Measurements from ENCODE around the gene OTUB2.

The OTUB2 gene

GRCh38 chr14:94052199-94052598, 26.1 kb downstream of the OTUB2 start:
- in situ Hi-C loops (cut with HindIII; ENCODE audit: low sequenced_read_pairs), result no loop called here
- H3K4me3 ChIP-seq (ENCODE audit: low read depth, low read length), result no peak overlapping the region
- TF ChIP-seq, protein P1, sequence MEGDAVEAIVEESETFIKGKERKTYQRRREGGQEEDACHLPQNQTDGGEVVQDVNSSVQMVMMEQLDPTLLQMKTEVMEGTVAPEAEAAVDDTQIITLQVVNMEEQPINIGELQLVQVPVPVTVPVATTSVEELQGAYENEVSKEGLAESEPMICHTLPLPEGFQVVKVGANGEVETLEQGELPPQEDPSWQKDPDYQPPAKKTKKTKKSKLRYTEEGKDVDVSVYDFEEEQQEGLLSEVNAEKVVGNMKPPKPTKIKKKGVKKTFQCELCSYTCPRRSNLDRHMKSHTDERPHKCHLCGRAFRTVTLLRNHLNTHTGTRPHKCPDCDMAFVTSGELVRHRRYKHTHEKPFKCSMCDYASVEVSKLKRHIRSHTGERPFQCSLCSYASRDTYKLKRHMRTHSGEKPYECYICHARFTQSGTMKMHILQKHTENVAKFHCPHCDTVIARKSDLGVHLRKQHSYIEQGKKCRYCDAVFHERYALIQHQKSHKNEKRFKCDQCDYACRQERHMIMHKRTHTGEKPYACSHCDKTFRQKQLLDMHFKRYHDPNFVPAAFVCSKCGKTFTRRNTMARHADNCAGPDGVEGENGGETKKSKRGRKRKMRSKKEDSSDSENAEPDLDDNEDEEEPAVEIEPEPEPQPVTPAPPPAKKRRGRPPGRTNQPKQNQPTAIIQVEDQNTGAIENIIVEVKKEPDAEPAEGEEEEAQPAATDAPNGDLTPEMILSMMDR (IDR thresholded peaks at IDR 0.05; ENCODE audit: low read depth, low read length), result no peak
- no peak for DNase-seq (ENCODE audit: low read depth, low spot score)

DNA sequence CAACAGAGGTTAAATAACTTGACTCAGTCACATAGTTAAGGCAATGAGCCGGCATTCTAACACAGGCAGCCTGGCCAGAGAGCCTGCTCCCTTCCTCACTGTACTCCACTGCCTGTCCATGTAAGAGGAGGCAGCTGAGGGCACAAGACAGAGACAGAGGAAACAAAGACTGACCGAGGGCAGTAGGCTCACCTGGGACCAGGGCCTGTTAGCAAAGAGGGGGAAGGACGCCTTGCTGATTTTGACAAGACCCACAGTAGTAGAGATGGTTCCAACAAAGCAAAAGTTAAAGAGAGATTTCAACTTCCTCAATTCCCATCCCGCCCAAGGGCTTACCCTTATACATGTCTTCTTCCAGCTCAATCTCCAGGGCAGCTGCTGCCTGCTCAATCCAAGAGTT, 26.5 kb downstream of the OTUB2 start:
- TF ChIP-seq, protein P1 (IDR thresholded peaks at IDR 0.05; ENCODE audit: low read depth, low read length), result no peak
- in situ Hi-C loops (cut with HindIII; ENCODE audit: low sequenced_read_pairs), result no loop called here
- H3K4me3 ChIP-seq (ENCODE audit: low read depth, low read length), result no peak overlapping the region
- DNase-seq (ENCODE audit: low read depth, low spot score), result no peak

DNA sequence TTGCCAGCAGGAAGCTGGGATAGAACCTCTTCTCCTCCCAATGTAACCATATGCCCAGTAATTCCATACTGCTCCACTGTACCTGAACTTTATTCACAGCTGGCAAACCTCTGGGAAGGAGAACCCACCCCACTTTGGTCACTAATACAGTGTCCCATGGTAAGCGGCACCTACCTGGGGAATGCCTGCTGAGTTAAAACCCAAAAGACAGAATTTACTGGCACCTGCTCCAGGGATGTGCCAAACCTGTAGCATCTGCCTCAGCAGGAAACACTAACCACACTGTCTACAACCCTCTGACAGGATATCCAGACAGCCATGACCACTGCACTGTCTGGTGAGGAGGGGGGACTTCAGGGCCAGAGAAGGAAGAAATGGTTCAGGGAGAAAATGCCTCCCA, 28.3 kb downstream of the OTUB2 start:
- H3K4me3 ChIP-seq (ENCODE audit: low read depth, low read length), result no peak overlapping the region
- TF ChIP-seq, protein P1 (IDR thresholded peaks at IDR 0.05; ENCODE audit: low read depth, low read length), result no peak
- in situ Hi-C loops (cut with HindIII; ENCODE audit: low sequenced_read_pairs), result no loop called here
- no peak for DNase-seq (ENCODE audit: low read depth, low spot score)

- in situ Hi-C loops (cut with HindIII; ENCODE audit: low sequenced_read_pairs), result no loop called here
- DNase-seq (ENCODE audit: low read depth, low spot score), result no peak
- TF ChIP-seq, protein P1 (IDR thresholded peaks at IDR 0.05; ENCODE audit: low read depth, low read length), result no peak
These were observed 28.8 kb downstream of the OTUB2 start for GRCh38 chr14:94054936-94055335.

GRCh38 chr14:94056579-94057308, 30.6 kb downstream of the OTUB2 start:
- H3K4me3 ChIP-seq (ENCODE audit: low read depth, low read length), result no peak overlapping the region
- TF ChIP-seq, protein P1 (IDR thresholded peaks at IDR 0.05; ENCODE audit: low read depth, low read length), result no peak
- in situ Hi-C loops (cut with HindIII; ENCODE audit: low sequenced_read_pairs), result no loop called here
- DNase-seq (ENCODE audit: low read depth, low spot score), result no peak

More at GRCh38 chr14:94054936-94055335, 28.8 kb downstream of the OTUB2 start:
- no peak overlapping the region for H3K4me3 ChIP-seq (ENCODE audit: low read depth, low read length)

GRCh38 chr14:94058128-94058673, 32.1 kb downstream of the OTUB2 start:
- H3K4me3 ChIP-seq (ENCODE audit: low read depth, low read length), result no peak overlapping the region
- DNase-seq (ENCODE audit: low read depth, low spot score), result no peak
- TF ChIP-seq, protein P1 (IDR thresholded peaks at IDR 0.05; ENCODE audit: low read depth, low read length), result no peak
- in situ Hi-C loops (cut with HindIII; ENCODE audit: low sequenced_read_pairs), result no loop called here

All from astrocyte of the spinal cord (primary cell).